Measurements from ENCODE around the gene CADM4.
"Not testable (repeated sequence)": the region's sequence is repeated elsewhere in the genome, so short reads cannot be mapped to it uniquely, and the experiment has no call there.

The CADM4 gene

DNA sequence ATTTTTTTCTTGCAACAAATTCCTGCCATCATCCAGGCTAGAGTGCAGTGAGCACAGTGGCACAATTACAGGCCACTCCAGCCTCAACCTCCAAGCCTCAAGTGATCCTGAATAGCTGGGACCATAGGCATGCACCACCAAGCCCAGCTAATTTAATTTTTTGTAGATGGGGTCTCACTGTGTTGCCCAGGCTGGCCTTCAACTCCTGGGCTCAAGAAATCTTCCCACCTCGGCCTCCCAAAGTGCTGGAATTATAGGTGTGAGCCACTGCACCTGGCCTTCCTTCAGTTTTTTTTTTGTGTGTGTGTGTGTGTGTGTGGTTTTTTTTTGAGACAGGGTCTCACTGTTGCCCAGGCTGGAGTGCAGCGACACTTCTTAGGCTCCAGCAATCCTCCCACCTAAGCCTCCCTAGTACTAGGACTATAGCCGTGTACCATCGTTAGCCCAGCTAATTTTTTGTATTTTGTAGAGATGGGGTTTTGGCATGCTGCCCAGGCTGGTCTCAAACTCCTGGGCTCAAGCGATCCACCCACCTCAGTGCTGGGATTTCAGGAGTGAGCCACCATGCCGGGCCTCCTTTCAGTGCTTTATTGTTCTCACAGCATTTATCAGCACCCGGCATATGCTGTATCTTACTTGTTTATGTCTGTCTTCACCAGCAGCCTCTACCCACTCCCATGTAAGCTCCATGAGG is 33.6 kb downstream of the CADM4 start:
- DNase-seq = peak; percentile 78

DNA sequence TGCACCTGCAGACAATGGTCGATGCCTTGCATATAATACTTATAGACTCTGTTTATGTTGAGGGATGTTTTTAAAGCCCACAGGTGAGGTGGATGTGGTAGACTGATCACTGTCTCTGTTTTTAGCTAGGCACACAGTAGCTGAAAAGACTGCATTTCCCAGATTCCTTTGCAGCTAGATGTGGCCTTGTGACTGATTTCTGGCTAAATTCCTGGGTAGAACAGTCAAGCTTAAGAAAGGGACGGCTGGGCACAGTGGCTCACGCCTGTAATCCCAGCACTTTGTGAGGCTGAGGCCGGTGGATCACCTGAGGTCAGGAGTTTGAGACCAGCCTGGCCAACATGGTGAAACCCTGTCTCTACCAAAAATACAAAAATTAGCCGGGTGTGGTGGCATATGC is 39.3 kb downstream of the CADM4 start:
- not testable (repeated sequence) for DNase-seq

DNA sequence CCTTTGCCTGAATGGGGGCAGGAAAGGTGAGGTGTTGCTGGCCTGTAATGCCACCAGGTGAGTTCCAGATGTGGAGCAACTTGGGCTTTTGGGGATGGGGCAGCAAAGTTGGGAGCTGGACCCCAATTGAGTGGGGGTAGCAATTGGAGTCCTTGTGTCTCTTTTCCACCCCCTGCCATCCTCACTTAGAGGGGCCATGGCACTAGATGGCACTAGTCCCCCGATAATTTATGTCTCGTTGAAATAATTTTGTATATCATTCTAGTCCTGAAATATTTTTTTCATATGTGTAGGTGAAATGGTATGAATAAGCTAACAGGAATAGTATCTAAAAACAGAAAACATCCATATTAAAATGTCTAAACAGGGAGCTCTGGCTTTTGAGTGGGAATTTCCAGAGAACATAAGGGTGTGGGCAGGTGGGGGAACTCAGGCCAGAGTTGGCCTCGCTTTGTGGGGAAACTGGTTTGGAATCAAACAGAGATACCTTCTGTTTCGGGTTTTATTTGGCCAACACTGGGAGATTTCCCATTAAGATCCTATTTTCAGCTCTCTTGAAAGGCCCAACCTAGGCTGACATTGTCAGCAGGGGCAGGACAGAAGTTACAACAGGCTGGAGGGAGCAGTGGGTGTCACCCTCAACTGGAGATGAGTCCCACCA is 39.9 kb downstream of the CADM4 start:
- no peak for DNase-seq

GRCh38 chr19:43598445-43599240 is 41.0 kb downstream of the CADM4 start:
- no peak for DNase-seq

DNA sequence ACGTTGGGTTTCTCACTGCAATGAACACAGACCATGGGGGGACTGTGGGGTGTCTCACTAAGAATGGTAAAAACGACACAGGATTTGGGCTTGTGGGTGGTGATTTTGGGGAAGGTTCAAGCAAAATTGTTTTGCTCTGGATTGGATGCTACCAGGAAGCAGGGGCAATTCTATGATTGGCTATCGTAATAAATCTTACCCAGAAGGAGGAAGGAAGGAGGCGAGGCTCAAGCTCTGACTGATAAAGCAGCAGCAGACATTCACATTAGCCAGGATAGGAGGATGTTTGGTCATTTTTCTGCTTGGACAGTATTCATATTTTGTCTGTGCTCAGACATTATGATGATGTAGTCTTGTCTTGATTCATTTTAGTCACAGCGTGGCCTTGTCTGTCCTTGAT is 41.8 kb downstream of the CADM4 start:
- DNase-seq = no peak

DNA sequence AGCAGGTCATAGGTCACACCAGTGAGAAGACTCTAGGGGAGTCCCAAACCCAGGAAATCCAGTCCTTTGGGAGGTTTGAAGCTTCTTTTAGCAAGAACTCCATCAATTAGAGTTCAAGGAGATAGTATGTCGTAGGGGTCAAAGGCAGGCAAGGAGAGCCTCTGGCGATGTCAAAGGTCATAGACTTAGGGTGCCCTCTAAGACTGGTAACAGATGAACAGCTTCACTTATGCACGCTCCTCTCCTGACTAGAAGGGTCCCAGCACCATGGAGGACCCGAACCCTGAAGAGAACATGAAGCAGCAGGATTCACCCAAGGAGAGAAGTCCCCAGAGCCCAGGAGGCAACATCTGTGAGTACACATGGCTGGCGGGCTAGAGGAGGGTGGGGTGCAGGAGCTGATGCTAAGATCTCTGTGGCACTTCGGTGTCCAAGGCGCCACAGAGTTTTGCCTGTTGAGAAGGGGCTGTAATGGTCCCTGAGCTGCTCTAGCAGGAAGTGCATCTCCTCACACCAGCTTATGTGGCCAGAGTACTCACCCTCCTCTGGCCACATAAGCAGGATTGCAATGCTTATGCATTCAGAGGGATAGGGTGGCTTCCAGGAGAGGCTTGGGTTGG is 42.7 kb downstream of the CADM4 start:
- DNase-seq = no peak

DNA sequence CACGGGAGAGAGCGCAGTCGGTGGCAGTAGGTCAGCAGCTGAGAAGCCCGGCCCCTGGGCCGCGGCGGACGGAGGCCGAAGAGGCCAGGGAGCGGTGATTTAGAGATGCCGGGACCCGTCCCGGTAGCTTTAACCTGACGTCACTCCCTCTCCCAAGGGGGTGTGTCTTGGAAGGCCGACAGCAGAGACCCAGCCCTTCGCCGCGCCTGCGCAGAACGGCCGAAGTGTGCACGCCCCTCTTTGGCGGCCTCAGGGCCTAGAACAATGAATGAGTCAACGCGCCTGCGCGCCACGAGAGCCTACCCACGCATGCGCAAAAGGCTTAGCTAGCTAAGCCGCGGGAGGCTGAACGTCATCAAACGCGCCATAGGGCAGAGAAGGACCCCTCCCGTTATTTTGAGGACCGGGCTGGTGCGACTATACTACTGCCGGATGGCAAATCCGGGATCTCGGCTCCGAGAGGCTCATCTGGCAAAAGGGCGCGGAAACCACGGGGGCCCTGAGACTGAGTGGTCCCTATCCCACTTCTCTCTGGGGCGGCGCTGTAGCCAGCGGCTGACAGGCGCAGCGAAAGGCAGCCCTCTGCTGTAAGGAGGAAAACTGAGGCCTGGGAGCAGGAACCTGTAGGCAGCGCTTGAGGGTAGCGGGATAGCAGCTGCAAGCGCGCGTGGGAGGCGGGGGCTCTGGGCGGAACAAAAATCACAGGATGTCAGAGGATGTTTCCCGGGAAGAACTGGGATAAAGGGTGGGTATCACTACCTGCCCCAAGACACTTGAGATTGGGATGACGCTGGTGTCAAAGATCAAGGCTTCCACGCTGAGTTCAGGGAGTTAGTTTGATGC is 43.4 kb downstream of the CADM4 start, which contains the start of the genes IRGQ and ZNF576:
Gene IRGQ (minus strand): TSS at position 136 of the 843 bp plus-strand sequence. CDS start 796 bp downstream, outside the sequence.
Gene ZNF576 (plus strand): TSS at position 597 of the 843 bp plus-strand sequence. CDS start 514 bp downstream, outside the sequence.
- DNase-seq = peak; percentile 99

DNA sequence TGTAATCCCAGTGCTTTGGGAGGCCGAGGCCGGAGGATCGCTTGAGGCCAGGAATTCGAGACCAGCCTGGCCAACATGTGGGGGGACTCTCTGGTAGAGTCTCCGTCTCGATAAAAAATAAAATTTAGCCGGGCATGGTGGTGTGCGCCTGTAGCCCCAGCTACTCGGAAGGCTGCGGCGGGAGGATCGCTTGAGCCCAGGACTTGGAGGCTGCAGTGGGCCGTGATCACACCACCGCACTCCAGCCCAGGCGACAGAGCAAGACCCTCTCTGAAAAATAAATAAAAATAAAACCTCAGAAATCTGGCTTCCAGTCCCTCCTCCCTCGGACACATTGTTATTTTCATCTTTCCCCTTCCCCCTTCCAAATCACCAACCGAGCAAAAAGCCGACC is 44.0 kb downstream of the CADM4 start:
- DNase-seq = no peak

DNA sequence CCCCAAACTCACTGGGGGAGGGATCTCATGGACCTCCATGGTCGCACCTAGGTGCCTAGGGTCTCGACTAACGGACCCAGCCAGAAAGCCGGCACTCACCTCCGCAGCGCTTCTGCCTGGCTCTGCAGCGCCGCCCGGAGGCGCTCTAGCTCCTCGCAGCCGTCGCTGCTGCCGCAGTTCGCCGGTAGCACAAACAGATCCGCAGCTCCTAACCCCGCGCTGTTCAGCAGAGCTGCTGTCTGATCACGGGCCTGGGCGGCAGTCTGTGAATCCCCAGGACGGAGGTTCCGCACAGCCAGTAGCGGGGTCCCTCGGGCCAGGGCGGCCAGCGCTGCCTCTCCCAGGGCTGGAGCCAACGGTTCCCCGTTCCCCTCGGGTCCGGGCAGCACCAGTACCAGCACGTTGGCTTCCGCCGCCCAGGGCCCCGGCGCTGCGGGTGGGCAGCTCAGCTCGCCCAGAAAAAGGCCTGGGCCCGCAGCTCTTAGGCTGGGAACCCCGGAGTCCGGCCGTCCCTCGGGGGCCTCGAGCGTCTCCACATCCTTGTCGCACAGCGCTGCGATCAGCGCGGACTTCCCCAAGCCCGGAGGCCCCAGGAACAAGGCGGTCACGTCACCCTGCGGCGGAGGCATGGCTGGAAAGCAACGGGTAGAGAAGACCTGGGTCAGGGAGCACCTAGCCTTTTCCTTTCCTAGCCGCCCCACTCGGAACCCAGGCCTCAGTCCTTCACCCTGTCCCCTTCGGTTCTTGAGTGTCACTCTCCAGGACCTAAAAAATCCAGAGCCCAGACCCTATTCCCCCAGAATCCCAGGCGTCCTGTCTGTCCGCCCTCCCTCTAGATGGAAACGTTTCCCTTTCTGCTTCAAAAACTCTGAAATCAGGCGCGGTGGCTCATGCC is 44.7 kb downstream of the CADM4 start:
- peak; percentile 44 for DNase-seq

DNA sequence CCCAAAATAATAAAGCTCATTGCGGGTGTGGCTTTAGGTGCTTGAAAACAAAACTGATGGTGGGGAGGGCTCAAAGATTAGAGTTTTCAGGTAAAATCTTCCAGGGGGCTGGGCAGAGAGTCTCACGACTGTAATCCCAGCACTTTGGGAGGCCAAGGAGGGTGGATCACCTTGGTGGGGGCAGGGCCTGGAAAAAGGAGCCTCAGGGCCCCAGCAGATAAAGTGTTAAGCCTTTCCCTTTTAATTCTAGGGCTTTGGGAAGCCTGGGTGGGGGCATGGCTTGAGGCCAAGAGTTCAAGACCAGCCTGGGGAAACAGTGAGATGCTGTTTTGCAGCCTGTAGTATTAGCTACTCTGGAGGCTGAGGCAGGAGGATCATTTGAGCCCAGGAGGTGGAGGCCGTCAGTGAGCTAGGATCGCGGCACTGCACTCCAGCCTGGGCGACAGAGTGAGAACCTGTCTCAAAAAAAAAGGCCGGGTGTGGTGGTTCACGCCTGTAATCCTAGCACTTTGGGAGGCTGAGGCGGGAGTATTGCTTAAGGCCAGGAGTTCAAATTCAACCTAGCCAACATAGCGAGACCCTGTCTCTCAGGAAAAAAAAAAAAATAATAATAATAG is 45.5 kb downstream of the CADM4 start:
- DNase-seq = no peak

DNA sequence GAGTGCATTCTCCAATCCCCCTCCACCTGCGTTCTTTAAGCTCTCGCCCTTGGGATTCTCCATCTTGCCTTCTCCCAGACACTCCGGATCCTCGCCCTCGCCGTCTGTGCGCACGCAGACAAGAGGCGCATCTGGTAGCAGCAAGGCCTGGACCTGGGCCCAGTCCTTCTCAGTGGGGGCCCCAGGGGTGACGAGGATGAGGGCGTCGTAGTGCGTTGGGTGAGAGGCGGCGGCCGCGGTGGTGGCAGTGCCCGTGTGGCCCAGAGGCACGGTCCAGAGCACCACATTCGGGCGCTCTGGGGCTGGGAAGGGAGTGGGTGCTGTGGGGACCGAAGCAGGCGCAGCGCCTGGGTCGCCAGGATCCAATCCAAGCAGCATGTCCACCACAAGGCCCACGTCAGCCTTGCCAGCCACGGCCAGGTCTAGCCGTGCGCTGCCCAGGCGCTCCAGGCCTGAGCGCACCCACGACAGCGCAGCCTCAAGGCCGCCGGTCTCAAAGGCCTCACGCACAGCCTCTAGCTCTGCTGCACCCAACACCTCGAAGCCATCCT is 46.8 kb downstream of the CADM4 start:
- DNase-seq = no peak

DNA sequence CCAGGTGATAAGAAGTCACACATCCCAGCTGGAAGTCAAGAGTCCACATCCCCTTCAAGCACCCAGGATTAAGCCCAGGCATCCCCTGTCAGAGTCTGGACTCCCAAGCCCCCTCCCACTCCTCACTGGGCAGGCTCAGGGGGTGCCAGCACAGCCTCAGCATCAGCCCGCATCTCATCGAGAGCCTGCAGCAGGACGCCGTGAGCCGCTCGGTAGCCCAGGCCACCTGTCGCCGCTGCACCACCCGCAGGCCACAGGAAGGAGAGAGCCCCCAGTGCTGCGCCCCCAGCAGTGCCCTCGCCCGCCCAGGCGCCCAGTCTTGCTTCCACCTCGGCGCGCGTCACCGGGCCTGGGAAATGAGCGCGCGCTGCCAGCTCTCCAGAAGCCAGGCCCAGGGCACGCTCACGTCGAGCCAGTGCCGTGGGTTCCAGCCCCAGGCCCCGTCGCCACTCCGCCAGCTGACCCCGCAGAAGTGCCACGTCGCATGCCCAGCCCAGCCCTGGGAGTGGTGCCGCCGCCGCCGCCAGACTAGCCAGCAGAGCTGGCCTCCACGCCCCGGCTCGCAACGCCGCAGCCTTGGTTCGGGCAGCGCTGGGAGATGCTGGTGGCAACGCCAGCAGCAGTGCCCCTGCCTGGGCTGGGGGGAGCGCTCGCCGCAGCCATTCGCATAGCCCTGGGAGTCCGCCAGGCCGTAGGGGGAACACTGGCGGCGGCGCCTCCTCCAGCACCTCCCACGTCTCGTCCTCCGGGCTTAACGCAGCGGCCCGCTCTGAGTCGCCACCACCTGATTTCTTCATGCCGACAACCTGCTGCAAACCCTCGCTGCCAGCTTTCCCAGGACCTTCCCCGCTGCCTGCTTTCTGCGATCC is 47.5 kb downstream of the CADM4 start:
- no peak for DNase-seq

GRCh38 chr19:43589678-43590077 is 50.0 kb downstream of the CADM4 start:
- DNase-seq = no peak

DNA sequence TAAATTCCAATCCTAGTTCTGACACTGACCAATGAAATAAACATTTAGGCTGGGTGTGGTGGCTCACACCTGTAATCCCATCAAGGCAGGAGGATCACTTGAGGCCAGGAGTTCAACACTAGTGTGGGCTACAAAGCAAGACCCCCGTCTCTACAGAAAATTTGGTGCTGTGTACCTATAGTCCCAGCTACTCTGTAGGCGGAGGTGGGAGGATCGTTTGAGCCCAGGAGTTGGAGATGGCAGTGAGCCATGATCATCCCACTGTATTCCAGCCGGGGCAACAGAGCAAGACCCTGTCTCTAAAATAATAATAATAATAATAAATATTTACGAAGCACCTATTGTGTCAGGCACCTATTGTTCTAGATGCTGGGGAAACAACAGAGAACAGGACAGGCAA is 50.4 kb downstream of the CADM4 start:
- no peak for DNase-seq

GRCh38 chr19:43587029-43587428 is 52.6 kb downstream of the CADM4 start:
- DNase-seq = not testable (repeated sequence)

DNA sequence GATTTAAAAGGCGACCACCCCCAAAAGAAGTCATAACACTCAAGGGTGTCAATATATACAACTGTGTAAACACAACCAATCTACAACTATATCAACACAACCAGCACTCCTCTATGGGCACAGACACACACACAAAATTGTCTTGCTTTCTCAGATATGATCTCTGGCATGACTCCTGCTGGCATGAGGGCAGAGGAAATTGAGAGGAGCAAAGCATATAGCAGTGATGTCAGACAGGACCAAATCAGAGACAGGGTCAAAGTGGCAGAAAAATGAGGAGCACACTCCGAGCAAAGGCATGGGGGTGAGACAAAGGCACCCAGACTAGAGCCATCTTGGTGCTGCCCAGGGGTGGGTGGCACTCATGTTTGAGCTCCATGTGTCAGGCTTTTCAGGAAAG is 53.3 kb downstream of the CADM4 start:
- no peak for DNase-seq

- no peak for DNase-seq
Observed at GRCh38 chr19:43584484-43584883, 55.2 kb downstream of the CADM4 start.

- DNase-seq = no peak
Observed at GRCh38 chr19:43582495-43582894, 57.2 kb downstream of the CADM4 start.

DNA sequence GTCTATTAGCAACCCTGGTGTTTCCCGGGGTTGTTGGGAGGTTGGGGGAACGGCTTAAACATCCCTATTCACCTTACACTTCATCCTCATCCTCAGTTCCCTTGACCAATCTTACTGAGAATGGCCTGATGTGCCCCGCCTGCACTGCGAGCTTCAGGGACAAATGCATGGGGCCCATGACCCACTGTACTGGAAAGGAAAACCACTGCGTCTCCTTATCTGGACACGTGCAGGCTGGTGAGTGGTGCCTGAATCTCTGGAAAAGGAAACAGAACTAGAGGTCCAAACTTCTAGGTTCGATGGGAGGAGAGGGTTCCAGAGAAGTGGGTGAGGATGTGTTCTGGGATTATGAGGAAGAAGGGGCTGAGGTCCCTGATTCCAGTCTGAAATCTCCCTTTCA is 58.2 kb downstream of the CADM4 start:
- no peak for DNase-seq

All from NCI-H1105 treated with DMSO at 0.1 percent for 48 hours (cell line).